Muscle of back (tissue), 11 donors: Measurements from ENCODE around the gene FAM184B. TPM values are rescaled to one million over a fixed set of nuclear protein-coding genes. Genes with fewer than 3 reads are reported as not detected.

Source experiments
- DNase-seq, 3 donors: peaks; one replicate each; pipeline versions ENCODE4 v3.0.0 to v3.0.0-alpha.2; 2013
- polyA plus RNA-seq, 10 donors: library from polyadenylated mRNA; unstranded; fragments of 120-200 nt; gene quantifications; one replicate each; pipeline ENCODE4 v1.2.1, GENCODE V29; 2013; ENCODE audit not compliant: insufficient read length in 10 of 10

FAM184B gene
- polyA plus RNA-seq, 10 donors, result 1.3 to 6.6 (median 2.8) TPM

GRCh38 chr4:17636696-17637622 lies 144.5 kb downstream of the FAM184B start:
- DNase-seq, result peak; percentile 49 to 81 (median 72)

DNA sequence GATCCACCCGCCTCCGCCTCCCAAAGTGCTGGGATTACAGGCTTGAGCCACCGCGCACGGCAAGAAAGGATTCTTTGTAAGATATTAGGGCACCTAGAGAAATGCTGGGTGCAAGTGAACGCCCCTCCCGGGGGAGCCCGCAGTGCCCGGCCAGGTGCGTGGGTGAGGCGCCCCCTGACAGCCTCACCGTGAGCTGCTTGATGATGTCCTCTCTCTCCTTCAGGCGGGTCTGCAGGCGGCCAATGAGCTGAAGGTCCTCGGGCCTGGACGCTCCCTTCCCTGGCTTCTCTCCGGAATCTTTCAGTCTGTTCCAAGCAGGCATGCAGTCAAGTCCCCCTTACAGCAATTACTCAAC lies 145.1 kb downstream of the FAM184B start:
- no peak for DNase-seq

DNA sequence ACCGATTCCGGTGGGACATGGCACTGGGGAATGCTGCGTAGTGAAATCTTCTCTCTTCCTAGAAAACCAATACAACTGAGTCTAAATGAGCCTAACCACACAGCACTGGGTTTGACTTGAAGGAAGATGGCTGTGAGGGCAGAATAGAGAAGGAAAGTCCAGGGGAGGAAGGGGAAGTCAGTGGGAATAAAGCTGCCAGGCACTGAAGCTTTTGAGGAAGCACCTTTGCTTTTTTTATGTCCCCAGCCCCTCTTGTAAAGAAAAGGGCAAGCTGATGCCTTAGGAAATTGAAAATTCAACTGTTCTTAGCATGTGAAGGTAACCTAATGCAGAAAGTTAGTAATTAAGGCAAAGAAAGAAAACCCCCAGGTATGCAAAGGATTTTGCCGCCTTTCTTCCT lies 146.4 kb downstream of the FAM184B start:
- no peak for DNase-seq

DNA sequence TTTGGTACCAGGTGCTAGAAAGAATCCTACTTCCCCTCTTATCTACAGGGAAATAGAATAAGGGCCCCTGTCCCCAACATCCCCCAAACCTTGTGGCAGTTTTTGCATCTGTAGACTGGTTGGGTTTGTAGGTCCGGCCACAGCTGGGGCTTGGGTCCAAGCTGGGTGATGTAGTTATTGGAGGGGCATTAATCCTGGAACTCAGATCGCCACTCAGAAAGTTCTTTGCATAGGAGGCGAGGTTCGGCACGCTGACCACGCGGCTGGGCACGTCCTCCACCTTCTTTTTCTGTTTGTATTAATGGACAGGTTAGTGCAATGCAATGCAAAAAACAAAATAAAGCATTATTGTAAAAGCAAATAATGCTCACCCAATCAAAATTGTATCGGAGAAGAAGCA lies 147.8 kb downstream of the FAM184B start:
- DNase-seq, result no peak

GRCh38 chr4:17630228-17630627 lies 151.2 kb downstream of the FAM184B start:
- no peak for DNase-seq

DNA sequence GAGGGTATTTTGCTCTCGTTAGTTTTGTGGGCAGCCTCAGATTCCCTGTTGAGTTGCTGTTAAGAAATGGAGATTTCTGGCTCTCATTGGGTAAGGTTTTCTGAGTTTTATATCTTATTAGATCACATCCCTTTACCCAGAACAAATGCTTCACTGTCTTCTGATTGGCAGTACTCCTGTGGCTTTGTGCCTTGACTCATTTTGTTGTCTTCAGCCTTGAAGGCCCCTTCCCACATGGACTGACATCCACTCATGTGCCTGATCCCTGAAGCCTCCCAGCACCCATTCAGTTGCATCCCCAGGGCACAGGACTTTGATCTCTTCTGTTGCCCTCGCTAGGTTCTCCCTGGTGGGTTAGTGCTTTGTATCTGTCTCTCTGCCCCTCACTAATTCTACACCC lies 156.6 kb downstream of the FAM184B start:
- no peak for DNase-seq

GRCh38 chr4:17623451-17624001 lies 157.9 kb downstream of the FAM184B start:
- no peak for DNase-seq

GRCh38 chr4:17619416-17620105 lies 161.9 kb downstream of the FAM184B start:
- DNase-seq, result no peak

DNA sequence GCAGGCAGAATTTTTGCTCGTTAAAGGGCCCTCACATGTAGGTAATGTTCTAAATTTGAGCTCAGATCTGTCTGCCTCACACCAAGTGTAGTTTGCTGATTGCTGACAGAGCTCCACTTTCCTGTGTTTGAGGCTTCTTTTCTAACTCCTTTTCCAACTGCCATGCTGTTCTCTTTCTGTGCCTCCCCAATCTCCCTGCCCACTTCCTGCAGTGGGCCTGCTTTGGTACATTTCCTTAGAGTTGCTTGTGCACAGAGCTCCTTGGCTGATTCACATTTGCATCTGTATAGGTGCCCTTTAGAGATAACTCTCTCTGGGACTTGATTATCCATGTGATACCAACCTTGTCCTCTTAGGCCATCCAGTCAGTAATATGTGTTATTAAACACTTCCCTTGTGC lies 162.5 kb downstream of the FAM184B start:
- no peak for DNase-seq

GRCh38 chr4:17616283-17616682 lies 165.1 kb downstream of the FAM184B start:
- no peak for DNase-seq

- peak; percentile 96 to 98 (median 96) for DNase-seq
Measured at GRCh38 chr4:17614416-17615299, 166.8 kb downstream of the FAM184B start, which contains the start of gene MED28. Gene MED28 (plus strand): TSS chr4:17614641. CDS start chr4:17614655, 14 bp downstream.

GRCh38 chr4:17613761-17614415 lies 167.5 kb downstream of the FAM184B start:
- no peak for DNase-seq

DNA sequence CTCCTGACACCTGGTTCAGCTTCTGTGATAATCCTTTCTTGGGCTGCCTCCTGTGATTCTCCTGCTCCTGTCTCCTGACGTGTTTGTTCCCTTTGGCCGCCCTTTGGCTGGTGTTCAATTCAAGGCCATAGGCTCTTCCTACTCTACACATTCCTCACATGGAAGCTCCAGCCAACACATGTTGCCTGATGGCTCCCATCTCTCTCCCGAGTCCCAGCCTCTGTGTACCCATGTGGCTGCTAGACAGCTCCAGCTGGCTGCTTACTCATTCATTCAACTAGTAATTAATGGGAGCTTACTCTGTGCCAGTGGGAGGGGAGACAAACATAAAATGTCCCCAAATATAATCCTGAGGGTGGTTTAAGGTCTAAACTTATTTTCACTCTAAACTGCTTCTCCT lies 176.2 kb downstream of the FAM184B start:
- no peak for DNase-seq

- DNase-seq, result no peak
Measured at GRCh38 chr4:17599826-17600225, 181.6 kb downstream of the FAM184B start.

- DNase-seq, result no peak
Measured at GRCh38 chr4:17597517-17597916, 183.9 kb downstream of the FAM184B start.

DNA sequence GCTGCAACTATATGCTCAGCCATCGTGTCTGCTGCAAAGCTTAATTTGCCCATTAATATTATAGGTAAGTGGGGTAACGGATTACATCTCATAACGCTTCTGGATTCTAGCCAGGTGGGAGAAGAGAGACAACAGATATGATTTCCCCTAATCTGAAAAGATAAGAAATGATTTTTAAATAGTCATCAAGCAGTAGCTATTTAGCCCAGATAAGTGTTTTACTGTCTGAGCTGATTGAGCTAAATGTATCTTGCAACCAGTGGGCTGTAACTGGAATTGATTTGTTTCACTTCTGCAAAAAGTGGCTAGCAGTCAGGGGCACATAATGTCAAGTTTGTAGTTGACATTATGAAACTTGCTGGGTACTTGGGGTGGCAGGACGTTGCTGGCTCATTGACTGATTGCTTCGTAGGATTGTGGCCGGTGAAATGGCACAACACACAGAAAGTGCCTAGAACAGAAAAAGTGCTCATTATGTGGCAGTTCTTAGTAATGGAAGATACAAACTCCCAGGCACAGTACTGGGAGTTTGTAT lies 185.9 kb downstream of the FAM184B start:
- DNase-seq, result peak in 1 of 3 donors; percentile 14

GRCh38 chr4:17589355-17589754 lies 192.1 kb downstream of the FAM184B start:
- no peak for DNase-seq

- DNase-seq, result no peak
Measured at GRCh38 chr4:17587094-17587822, 194.2 kb downstream of the FAM184B start.

DNA sequence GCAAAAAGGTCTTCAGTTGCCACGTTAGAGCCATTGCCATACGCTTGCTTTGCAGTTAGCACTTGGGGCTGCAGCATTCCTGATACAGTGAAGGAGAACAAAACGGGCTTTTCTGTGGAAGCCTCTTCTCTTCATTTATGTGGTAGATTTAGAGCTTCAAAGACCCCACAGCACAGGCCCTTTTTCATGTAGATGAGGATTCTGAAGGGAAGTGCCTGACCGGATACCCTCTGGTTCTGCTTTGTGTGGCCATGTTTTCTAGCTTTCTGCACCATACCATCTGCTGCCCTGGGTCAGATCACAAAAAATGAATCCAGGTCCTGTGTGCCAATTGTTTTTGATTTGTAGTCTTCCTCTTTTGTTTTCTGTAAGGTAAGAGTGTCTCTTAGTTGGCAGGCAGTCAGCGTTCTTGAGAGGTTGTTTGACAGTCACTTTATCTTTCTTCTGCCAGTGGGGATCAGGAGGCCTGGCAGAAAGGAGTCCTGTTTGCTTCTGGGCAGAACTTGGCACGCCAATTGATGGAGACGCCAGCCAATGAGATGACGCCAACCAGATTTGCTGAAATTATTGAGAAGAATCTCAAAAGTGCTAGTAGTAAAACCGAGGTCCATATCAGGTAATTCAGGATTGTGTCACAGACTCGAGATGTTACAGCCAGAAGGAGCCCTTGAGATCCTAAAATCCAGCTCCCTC lies 196.8 kb downstream of the FAM184B start:
- DNase-seq, result no peak
